WTC11 (cell line): ENCODE measurements around the gene MEAK7.

Experiments
- CREB1 ChIP-seq: sonication (generic); formaldehyde crosslinking; IDR thresholded peaks from 2 replicates; pipeline ENCODE4 v1.8.0; 2023; ENCODE audit warnings: mild to moderate bottlenecking, missing genetic modification reagents
- CREM ChIP-seq: sonication (generic); formaldehyde crosslinking; IDR thresholded peaks from 2 replicates; pipeline ENCODE4 v1.8.1; 2022; ENCODE audit warnings: mild to moderate bottlenecking, missing genetic modification reagents, moderate library complexity
- CTCF ChIP-seq: fragments of 200-600 bp; IDR thresholded peaks from 2 replicates; pipeline ENCODE4 v1.8.0; 2022; ENCODE audit warnings: antibody characterized with exemption
- ETV6 ChIP-seq: sonication (generic); formaldehyde crosslinking; IDR thresholded peaks from 2 replicates; pipeline ENCODE4 v1.8.1; 2022; ENCODE audit warnings: mild to moderate bottlenecking, missing genetic modification reagents
- HMGXB4 ChIP-seq: sonication (generic); formaldehyde crosslinking; IDR thresholded peaks from 2 replicates; pipeline ENCODE4 v1.8.1; 2023; ENCODE audit warnings: mild to moderate bottlenecking, moderate library complexity, missing genetic modification reagents
- IRF1 ChIP-seq: sonication (generic); formaldehyde crosslinking; IDR thresholded peaks from 2 replicates; pipeline ENCODE4 v1.8.0; 2023; ENCODE audit warnings: missing genetic modification reagents
- IRF2 ChIP-seq: sonication (generic); formaldehyde crosslinking; IDR thresholded peaks from 2 replicates; pipeline ENCODE4 v1.8.0; 2022; ENCODE audit warnings: low read depth, missing genetic modification reagents, borderline replicate concordance
- MAX ChIP-seq: sonication (generic); formaldehyde crosslinking; IDR thresholded peaks from 2 replicates; pipeline ENCODE4 v1.8.0; 2022; ENCODE audit warnings: mild to moderate bottlenecking, missing genetic modification reagents
- TP53 ChIP-seq: sonication (generic); formaldehyde crosslinking; IDR thresholded peaks from 2 replicates; pipeline ENCODE4 v1.8.1; 2023; ENCODE audit warnings: mild to moderate bottlenecking, missing genetic modification reagents
- ZNF317 ChIP-seq: sonication (generic); formaldehyde crosslinking; IDR thresholded peaks from 2 replicates; pipeline ENCODE4 v1.8.1; 2023; ENCODE audit warnings: low read depth, mild to moderate bottlenecking, moderate library complexity, missing genetic modification reagents, borderline replicate concordance
- ZNF532 ChIP-seq: fragments of 250-450 bp; sonication (Bioruptor Pico); IDR thresholded peaks from 2 replicates; pipeline ENCODE4 v1.9.0; 2021; ENCODE audit warnings: mild to moderate bottlenecking, borderline replicate concordance

DNA sequence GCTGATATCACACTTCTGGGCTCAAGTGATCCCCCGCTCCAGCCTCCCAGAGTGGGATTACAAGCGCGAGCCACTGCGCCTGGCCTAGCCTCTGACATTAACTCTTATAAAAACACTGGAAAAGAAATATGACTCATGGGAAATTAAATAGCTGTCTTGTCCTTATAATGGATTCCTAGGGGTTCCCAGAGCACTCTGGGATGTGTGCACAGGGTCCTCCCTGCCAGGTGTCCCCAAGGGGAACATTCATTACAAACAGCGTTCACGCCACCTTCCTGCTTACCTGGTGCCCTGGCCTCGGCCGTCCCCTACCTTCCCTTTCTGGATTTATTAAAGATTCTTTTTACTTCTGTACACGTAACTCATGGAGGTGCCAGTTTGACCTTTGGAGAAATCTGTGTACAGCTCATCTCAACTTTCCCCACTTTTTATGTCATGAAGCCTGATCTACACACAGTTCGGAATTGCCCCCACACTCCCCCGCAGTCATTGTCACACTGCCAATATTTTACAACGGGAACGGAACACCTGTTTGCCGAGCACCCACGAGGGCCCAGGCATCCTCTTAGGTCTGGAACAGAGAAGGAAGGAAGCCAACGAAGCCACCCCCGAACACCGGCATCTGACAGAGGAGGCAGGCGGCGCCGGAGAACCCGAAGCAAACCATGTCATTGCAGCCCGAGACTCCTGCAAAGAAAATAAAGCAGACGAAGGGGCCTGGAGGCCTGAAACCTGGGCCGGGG, 39.7 kb upstream of the MEAK7 start:
- no peak for TF ChIP-seq MAX
- no peak for TF ChIP-seq TP53 (CRISPR knock-in tag)
- TF ChIP-seq CREB1 (CRISPR knock-in tag): no peak
- TF ChIP-seq CTCF: no peak
- no peak for TF ChIP-seq CREM (CRISPR knock-in tag)
- no peak for TF ChIP-seq IRF1 (CRISPR knock-in tag)
- TF ChIP-seq ETV6 (CRISPR knock-in tag): no peak
- no peak for TF ChIP-seq HMGXB4
- TF ChIP-seq ZNF532: no peak
- no peak for TF ChIP-seq ZNF317 (CRISPR knock-in tag)
- no peak for TF ChIP-seq IRF2 (CRISPR knock-in tag)
